ENCODE data around the gene BRS3. TPM values are rescaled to one million over a fixed set of nuclear protein-coding genes. Genes with fewer than 3 reads are reported as not detected.

The BRS3 gene
- total RNA-seq, 2 experiments from 2014 or later = not detected

DNA sequence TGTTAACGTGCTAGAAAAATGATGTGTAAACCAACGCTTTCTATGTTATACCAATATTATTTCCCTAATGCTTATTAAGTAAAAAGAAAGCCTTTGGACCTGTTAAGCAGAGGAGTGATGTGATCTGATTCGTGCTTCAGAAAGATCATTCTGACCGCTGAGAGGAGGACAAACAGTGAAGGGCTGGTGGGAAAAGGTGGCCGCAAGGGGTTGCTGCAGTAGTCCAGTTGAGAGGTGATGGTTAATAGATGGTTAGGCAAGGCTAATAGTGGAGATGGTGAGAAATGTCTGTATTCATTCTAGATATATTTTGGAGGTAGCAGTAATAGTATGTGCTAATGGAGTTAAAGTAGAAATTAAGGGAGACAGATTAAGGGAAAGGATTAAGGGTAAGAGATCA, 31.3 kb downstream of the BRS3 start:
- Mint-ChIP-seq H3K27me3 (no peaks in the 10 kb centered on the region), H3K27ac (no peak overlapping the region), H3K4me1 (peaks cover 6% of the 10 kb centered on the region), H3K4me3 (no peak overlapping the region), H3K36me3 (peaks cover 7% of the 10 kb centered on the region), H3K9me3 (peaks cover 3% of the 10 kb centered on the region)
- ATAC-seq (ENCODE audit: low read depth) = no peak
- POLR2A ChIA-PET = no interaction called here
- DNase-seq = no peak

DNA sequence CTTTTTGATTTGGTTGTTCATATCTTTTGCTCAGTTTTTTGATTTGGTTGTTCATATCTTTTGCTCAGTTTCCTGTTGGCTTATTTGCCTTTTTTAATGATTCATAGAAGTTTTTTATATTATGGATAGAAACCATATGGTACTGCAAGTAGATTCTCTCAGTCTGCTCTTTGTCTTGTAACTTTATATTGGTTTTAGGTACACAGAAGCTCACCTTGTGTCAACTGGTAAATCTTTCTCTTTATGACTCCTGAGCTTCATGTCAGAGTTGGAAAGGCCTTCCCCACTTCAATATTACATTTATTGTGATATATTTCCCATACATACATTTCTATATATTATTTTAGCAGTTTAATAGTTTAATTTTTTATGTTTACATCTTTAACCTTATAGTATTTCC, 36.0 kb downstream of the BRS3 start:
- Mint-ChIP-seq H3K27me3 (no peaks in the 10 kb centered on the region), H3K4me3 (no peak overlapping the region), H3K9me3 (peaks cover 7% of the 10 kb centered on the region), H3K4me1 (peaks cover 6% of the 10 kb centered on the region), H3K27ac (no peak overlapping the region), H3K36me3 (peaks cover 9% of the 10 kb centered on the region)
- POLR2A ChIA-PET = interaction anchor here (1.2 kb wide), 1 partner anchor 27 kb away, joined by 4 read pairs; the partner anchor contains the start of gene HTATSF1
- DNase-seq (no peak), ATAC-seq (ENCODE audit: low read depth) (no peak)

DNA sequence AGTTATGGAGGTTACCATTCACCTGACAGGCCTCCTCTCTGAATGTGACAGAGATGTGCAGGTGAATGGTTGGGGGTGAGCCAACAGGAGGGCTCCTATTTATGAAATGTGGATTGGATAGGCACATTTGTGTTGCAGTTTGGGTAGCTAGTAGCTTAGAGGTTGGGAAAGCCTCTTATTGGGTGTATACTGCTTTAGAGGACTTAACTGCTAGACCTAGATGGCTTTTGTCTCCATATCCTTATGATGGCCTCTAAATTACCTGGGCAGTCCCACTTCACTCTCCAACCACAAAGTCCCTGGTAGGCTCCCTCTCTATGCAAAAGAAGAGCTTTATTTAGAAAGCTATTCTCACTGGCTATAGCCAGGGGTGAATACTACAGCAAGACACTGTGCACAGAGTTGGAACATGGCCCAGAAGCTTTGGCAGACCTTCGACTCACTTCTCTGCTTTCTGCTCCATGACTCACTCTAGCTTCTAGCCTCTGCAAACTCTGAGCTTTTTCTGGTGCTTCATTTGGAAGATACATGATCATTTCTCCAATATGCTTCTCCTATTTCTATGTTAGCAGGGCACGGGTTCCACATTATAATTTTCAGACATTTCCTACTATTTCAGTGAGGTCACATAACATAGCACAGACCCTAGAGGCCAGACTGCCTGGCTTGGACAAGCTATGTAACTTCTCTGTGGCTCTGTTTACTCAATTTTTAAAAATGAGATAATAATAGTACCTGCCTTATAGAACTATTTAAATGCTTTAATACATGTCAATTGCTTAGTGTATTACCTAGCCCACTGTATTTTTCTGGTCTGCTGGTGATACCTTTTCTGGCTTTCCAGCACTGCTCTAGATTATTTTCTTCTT, 38.2 kb downstream of the BRS3 start:
- H3K36me3 Mint-ChIP-seq = peaks cover 9% of the 10 kb centered on the region
- DNase-seq (no peak), ATAC-seq (ENCODE audit: low read depth) (no peak)
- no peak overlapping the region for H3K27ac Mint-ChIP-seq
- peaks cover 7% of the 10 kb centered on the region for H3K9me3 Mint-ChIP-seq
- H3K4me3 Mint-ChIP-seq = no peak overlapping the region
- H3K27me3 Mint-ChIP-seq = no peaks in the 10 kb centered on the region
- H3K4me1 Mint-ChIP-seq = peaks cover 13% of the 10 kb centered on the region
- POLR2A ChIA-PET = no interaction called here

DNA sequence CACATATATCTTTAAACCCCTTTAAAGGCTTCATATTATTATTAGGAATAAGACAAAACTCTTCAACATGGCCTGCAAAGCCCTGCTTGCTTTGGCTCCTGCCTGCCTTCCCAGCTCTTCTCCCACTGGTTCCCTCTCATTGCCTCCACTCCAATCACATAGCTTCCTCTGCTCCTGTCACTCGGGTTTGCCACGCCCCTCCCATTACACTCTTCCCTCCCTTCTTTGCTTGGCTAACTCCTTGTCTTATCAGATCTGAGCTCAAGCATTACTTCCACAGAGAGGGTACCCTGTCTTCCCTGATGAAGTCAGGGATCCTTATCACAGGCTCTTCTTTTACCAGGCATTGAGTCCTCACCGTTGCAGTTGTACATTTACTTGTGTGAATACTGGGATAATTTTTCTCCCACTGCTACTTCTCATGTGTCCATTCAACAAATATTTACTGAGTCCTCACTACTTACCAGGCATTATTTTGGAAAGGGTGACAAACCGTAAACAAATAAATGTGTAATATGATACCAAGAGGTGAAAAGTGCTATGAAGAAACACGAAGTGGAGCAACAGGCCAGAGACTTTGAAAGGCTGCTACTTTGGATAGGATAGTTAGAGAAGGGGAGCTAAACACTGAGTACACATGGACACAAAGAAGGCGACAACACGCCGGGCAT, 41.0 kb downstream of the BRS3 start:
- H3K36me3 Mint-ChIP-seq = peaks cover 6% of the 10 kb centered on the region
- no peak overlapping the region for H3K4me3 Mint-ChIP-seq
- peaks cover 4% of the 10 kb centered on the region for H3K27me3 Mint-ChIP-seq
- DNase-seq (no peak), ATAC-seq (ENCODE audit: low read depth) (no peak)
- peaks cover 9% of the 10 kb centered on the region for H3K4me1 Mint-ChIP-seq
- no peak overlapping the region for H3K27ac Mint-ChIP-seq
- peaks cover 4% of the 10 kb centered on the region for H3K9me3 Mint-ChIP-seq
- POLR2A ChIA-PET = interaction anchor here (1.9 kb wide), 1 partner anchor 14 kb away, joined by 4 read pairs; no protein-coding TSS in a partner anchor

DNA sequence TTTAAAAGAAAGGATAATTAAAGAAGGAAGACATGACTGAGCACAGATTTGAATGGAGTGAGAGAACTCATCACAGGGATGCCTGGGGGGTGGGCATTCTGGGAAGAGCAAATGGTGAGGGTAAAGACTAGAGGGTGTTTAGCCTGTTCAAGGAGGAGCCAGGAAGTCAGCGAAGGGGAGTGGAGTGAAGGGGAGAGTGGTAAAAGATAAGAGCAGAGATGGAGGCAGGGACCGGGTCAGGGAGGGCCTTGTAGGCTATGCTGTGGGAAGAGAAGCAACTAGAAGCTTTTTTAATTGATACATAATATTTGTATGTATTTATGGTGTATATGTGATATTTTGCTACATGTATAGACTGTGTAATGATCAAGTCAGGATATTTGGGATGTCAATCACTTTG, 42.0 kb downstream of the BRS3 start:
- Mint-ChIP-seq H3K27me3 (peaks cover 4% of the 10 kb centered on the region), H3K4me3 (no peak overlapping the region), H3K36me3 (peaks cover 3% of the 10 kb centered on the region), H3K4me1 (peaks cover 9% of the 10 kb centered on the region), H3K27ac (peak overlapping the region; percentile 69), H3K9me3 (peaks cover 2% of the 10 kb centered on the region)
- POLR2A ChIA-PET = interaction anchor here (1.9 kb wide), 1 partner anchor 13 kb away, joined by 4 read pairs; no protein-coding TSS in a partner anchor
- DNase-seq (no peak), ATAC-seq (ENCODE audit: low read depth) (peak; percentile 72)

DNA sequence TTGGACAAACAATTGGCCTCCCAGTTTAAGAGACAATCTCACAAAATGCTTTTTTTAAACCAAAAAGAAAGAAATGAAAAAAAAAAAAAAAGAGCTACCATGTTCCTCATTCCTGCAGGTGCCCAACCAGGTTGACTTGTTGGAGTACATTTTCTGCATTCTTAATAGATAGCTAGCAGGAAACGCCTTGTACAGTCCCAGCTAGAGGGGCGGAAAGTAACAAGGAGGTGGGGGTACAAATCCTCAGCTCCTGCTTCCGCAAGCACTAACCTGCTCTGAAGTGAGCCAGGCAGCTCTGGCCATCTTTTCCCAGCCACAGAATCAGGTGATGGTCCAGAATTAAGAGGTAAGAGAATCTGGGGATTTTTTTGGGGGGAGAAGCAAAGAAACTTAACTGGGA, 44.2 kb downstream of the BRS3 start, which contains the start of gene VGLL1:
TSS of gene VGLL1 (plus strand) at position 265 of the 400 bp plus-strand sequence. CDS start 3,806 bp downstream, outside the sequence.
- peaks cover 1% of the 10 kb centered on the region for H3K9me3 Mint-ChIP-seq
- peaks cover 1% of the 10 kb centered on the region for H3K36me3 Mint-ChIP-seq
- DNase-seq = no peak
- H3K4me3 Mint-ChIP-seq = no peak within 1 kb of the TSS
- POLR2A ChIA-PET = no interaction called here
- ATAC-seq (ENCODE audit: low read depth) = no peak
- peaks cover 7% of the 10 kb centered on the region for H3K27me3 Mint-ChIP-seq
- H3K27ac Mint-ChIP-seq = no peak within 1 kb of the TSS
- peaks cover 11% of the 10 kb centered on the region for H3K4me1 Mint-ChIP-seq

DNA sequence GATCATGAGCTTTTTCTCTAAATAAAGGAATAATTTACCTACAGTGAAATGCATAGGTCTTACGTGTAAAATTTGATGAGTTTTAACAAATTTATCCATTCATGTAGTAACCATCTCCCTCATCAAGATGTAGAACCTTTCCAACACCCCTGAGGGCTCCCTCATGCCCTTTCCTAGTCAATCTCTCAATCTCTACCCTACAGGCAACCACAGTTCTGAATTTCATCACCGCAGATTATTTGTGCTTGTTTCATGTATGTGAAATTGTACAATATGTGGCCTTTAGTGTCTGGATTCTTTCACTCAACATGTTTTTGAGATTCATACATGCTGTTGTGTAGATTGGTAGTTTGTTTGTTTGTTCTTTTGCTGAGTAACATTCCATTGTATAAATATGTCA, 46.4 kb downstream of the BRS3 start:
- Mint-ChIP-seq H3K4me1 (peaks cover 15% of the 10 kb centered on the region), H3K27ac (no peak overlapping the region), H3K4me3 (no peak overlapping the region), H3K9me3 (peaks cover 1% of the 10 kb centered on the region), H3K36me3 (no peaks in the 10 kb centered on the region), H3K27me3 (peaks cover 7% of the 10 kb centered on the region)
- DNase-seq (no peak), ATAC-seq (ENCODE audit: low read depth) (no peak)
- POLR2A ChIA-PET = no interaction called here

DNA sequence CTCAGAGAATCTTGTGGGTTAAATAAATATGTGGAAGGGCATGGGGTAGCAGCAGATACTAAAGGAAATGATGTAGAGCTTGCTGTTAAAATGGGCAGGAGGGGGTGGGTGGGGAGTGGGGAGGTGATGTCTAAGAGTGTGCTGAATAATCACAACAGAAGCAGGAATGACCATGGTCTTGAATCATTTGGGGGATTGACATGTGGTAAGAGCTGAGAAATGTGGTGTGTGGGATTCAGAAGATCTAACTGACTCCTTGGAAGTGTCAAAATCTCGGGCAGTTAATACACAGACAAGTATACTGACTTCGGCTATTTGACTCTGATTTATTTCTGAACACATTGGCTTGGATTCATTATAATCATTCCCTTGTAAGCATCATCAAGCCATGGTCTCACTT, 51.1 kb downstream of the BRS3 start:
- POLR2A ChIA-PET = interaction anchor here (0.6 kb wide), 1 partner anchor 388 kb away, joined by 4 read pairs; no protein-coding TSS in a partner anchor
- no peak overlapping the region for H3K4me3 Mint-ChIP-seq
- H3K27ac Mint-ChIP-seq = no peak overlapping the region

DNA sequence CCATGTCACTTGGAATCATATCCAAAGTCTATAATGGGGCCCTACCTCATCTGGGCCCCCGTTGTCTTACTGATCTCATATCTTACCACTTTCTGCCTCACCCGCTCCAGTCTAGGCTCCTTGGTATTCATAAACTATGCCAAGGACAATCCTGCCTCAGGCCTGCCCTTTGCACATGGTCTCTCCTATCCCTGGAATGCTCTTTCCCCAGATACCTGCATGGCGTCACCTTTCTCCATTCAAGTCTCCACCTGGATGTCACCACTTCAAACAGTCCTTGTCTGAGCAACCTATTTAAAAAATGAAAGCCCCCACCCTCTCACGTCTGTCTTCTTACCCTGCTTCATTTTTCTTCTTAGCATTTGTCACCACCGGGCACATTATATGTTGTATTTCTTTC, 52.5 kb downstream of the BRS3 start:
- DNase-seq (no peak), ATAC-seq (ENCODE audit: low read depth) (no peak)
- Mint-ChIP-seq H3K9me3 (no peaks in the 10 kb centered on the region), H3K4me1 (peaks cover 43% of the 10 kb centered on the region), H3K27me3 (peaks cover 3% of the 10 kb centered on the region), H3K36me3 (peaks cover 5% of the 10 kb centered on the region), H3K27ac (peak overlapping the region; percentile 30), H3K4me3 (no peak overlapping the region)
- POLR2A ChIA-PET = no interaction called here

More for the DNA sequence above, 51.1 kb downstream of the BRS3 start:
- Mint-ChIP-seq H3K9me3 (peaks cover 1% of the 10 kb centered on the region), H3K27me3 (peaks cover 3% of the 10 kb centered on the region), H3K36me3 (peaks cover 5% of the 10 kb centered on the region), H3K4me1 (peaks cover 33% of the 10 kb centered on the region)
- DNase-seq (no peak), ATAC-seq (ENCODE audit: low read depth) (no peak)

DNA sequence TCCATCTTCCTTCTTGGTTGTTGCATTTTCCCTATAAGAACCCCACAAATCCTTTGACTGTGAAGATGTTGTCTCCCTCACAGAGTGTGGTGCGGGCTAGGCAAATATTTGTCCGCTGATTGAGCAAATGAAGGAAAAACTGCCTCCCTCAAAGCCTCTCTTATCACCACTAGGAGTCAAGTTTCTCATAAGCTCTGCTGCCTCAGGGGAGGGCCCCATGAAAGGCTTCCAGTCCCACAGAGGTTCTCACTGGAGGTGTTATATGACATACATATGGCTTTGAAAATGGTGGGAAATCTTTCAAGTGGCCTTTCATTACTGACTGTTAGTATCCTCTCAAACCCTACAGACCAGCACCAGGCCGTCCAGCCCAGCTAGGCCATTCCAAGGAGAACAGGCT, 53.5 kb downstream of the BRS3 start:
- H3K9me3 Mint-ChIP-seq = no peaks in the 10 kb centered on the region
- peaks cover 2% of the 10 kb centered on the region for H3K27me3 Mint-ChIP-seq
- ATAC-seq (ENCODE audit: low read depth) (no peak), DNase-seq (no peak)
- H3K36me3 Mint-ChIP-seq = peaks cover 5% of the 10 kb centered on the region
- no peak overlapping the region for H3K4me3 Mint-ChIP-seq
- H3K27ac Mint-ChIP-seq = peak overlapping the region; percentile 21
- POLR2A ChIA-PET = interaction anchor here (2.6 kb wide), 1 partner anchor 44 kb away, joined by 7 read pairs; the partner anchor contains the start of gene HTATSF1
- peaks cover 51% of the 10 kb centered on the region for H3K4me1 Mint-ChIP-seq

DNA sequence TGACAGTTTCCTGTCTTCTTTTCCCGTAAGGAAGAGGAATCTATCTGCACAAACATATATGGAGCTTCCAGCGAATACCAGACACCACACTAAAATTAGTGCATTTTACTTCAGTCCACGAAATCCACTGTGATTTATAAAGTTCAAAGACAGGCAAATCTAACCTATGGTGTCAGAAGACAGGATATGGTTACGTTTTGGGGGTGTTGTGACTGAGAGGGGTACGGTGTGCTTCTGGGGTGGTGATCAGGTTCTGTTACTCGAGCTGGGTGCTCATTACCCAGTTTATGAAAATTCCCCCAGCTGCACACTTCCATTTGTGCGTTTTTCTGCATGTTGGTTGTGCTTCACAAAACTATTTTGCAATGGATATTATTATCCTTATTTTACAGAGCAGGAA, 54.5 kb downstream of the BRS3 start:
- peak overlapping the region; percentile 82 for H3K27ac Mint-ChIP-seq
- ATAC-seq (ENCODE audit: low read depth) = peak; percentile 44

More for the DNA sequence above, 54.5 kb downstream of the BRS3 start:
- Mint-ChIP-seq H3K4me1 (peaks cover 57% of the 10 kb centered on the region), H3K27me3 (no peaks in the 10 kb centered on the region), H3K9me3 (no peaks in the 10 kb centered on the region), H3K4me3 (peak overlapping the region; percentile 47), H3K36me3 (peaks cover 5% of the 10 kb centered on the region)
- POLR2A ChIA-PET = interaction anchor here (1.4 to 2.6 kb wide), 3 partner anchors 13 to 45 kb away, joined by 4 to 7 read pairs (median 5); partner anchors contain the start of gene HTATSF1
- DNase-seq = no peak

Measured in activated naive CD8-positive, alpha-beta T cell treated with anti-CD3 and anti-CD28 coated beads, Interleukin-2, amount 10 ng/mL, durations not matched to agents 7 days and 5 days (primary cell).